GM23338 (cell line): ENCODE measurements around the gene SLC26A11. TPM values are rescaled to one million over a fixed set of nuclear protein-coding genes. Genes with fewer than 3 reads are reported as not detected.

Experiments
- ATAC-seq: fragments of 200-7000 bp; cut with Tn5 transposase; 3 replicates; pipeline ENCODE4 v1.9.1; 2020
- DNase-seq: peaks from one replicate; pipeline ENCODE4 v3.0.0-alpha.2; 2015; ENCODE audit warnings: low spot score
- H2AFZ ChIP-seq: fragments of 200-600 bp; sonication (generic); 2 replicates; pipeline ENCODE4 v1.8.0; 2016; ENCODE audit warnings: antibody characterized with exemption, mild to moderate bottlenecking, moderate library complexity
- H3F3A ChIP-seq: fragments of 200-600 bp; sonication (generic); replicated peaks from 2 replicates; pipeline ENCODE4 v1.8.0; 2017; ENCODE audit warnings: antibody characterized with exemption, mixed run types, low read depth
- H3K27ac ChIP-seq: fragments of 200-600 bp; sonication (generic); 2 replicates; pipeline ENCODE4 v1.6.1; 2016; ENCODE audit warnings: low read depth
- H3K27me3 ChIP-seq: fragments of 200-600 bp; sonication (generic); 2 replicates; pipeline ENCODE4 v1.8.0; 2016; ENCODE audit warnings: mild to moderate bottlenecking, mixed run types, moderate library complexity; ENCODE audit not compliant: insufficient read depth
- H3K36me3 ChIP-seq: fragments of 200-600 bp; sonication (generic); 2 replicates; pipeline ENCODE4 v1.8.0; 2016; ENCODE audit warnings: mild to moderate bottlenecking; ENCODE audit not compliant: insufficient read depth
- H3K4me1 ChIP-seq: fragments of 200-600 bp; sonication (generic); 2 replicates; pipeline ENCODE4 v1.8.0; 2016; ENCODE audit warnings: mild to moderate bottlenecking, moderate library complexity; ENCODE audit not compliant: insufficient read depth
- H3K4me2 ChIP-seq: fragments of 200-600 bp; sonication (generic); 2 replicates; pipeline ENCODE4 v1.7.1; 2017; ENCODE audit warnings: mixed run types
- H3K4me3 ChIP-seq: fragments of 200-600 bp; sonication (generic); 2 replicates; pipeline ENCODE4 v1.6.1; 2016; ENCODE audit warnings: mixed run types
- H3K79me2 ChIP-seq: fragments of 200-600 bp; sonication (generic); replicated peaks from 2 replicates; pipeline ENCODE4 v1.8.0; 2017; ENCODE audit warnings: mild to moderate bottlenecking; ENCODE audit not compliant: insufficient read depth
- H3K9me2 ChIP-seq: fragments of 200-600 bp; sonication (generic); 2 replicates; pipeline ENCODE4 v1.8.0; 2017; ENCODE audit not compliant: insufficient read depth
- H4K20me1 ChIP-seq: fragments of 200-600 bp; sonication (generic); replicated peaks from 2 replicates; pipeline ENCODE4 v1.8.0; 2017; ENCODE audit warnings: mild to moderate bottlenecking; ENCODE audit not compliant: insufficient read depth
- H3K27ac Mint-ChIP-seq: 2 replicates; pipeline ENCODE4 v1.8.0; 2020; ENCODE audit warnings: inconsistent platforms, mild to moderate bottlenecking, moderate library complexity, mixed read lengths
- H3K27me3 Mint-ChIP-seq: 3 replicates; pipeline ENCODE4 v1.8.0; 2022; ENCODE audit warnings: low read depth, mild to moderate bottlenecking, moderate library complexity, mixed read lengths, inconsistent platforms; ENCODE audit not compliant: insufficient read depth, poor library complexity
- H3K36me3 Mint-ChIP-seq: 3 replicates; pipeline ENCODE4 v1.8.0; 2021; ENCODE audit warnings: low read depth, mild to moderate bottlenecking, inconsistent platforms, moderate library complexity, mixed read lengths
- H3K4me1 Mint-ChIP-seq: 3 replicates; pipeline ENCODE4 v1.8.0; 2020; ENCODE audit warnings: mild to moderate bottlenecking, inconsistent platforms, mixed read lengths
- H3K4me3 Mint-ChIP-seq: 3 replicates; pipeline ENCODE4 v1.8.0; 2021; ENCODE audit warnings: moderate library complexity, mild to moderate bottlenecking, inconsistent platforms, mixed read lengths
- H3K9me3 Mint-ChIP-seq: 3 replicates; pipeline ENCODE4 v1.8.0; 2020; ENCODE audit warnings: moderate library complexity, mild to moderate bottlenecking, inconsistent platforms, mixed read lengths
- CREB1 ChIP-seq: fragments of 250-450 bp; sonication (Bioruptor Pico); IDR thresholded peaks from 2 replicates; pipeline ENCODE4 v1.5.0; 2020; ENCODE audit warnings: low read depth, mild to moderate bottlenecking, moderate library complexity
- EZH2 ChIP-seq: fragments of 200-600 bp; sonication (generic); IDR thresholded peaks from one replicate; pipeline ENCODE4 v1.8.0; 2017; ENCODE audit warnings: antibody characterized with exemption, mild to moderate bottlenecking, low read depth; ENCODE audit not compliant: unreplicated experiment
- EZH2phosphoT487 ChIP-seq: fragments of 200-600 bp; sonication (generic); IDR thresholded peaks from one replicate; pipeline ENCODE4 v1.8.1; 2018; ENCODE audit warnings: antibody characterized with exemption; ENCODE audit not compliant: unreplicated experiment
- JUNB ChIP-seq: IDR thresholded peaks from one replicate; pipeline ENCODE4 v1.6.1; 2016; ENCODE audit warnings: antibody characterized with exemption; ENCODE audit not compliant: unreplicated experiment
- NANOG ChIP-seq: IDR thresholded peaks from 2 replicates; pipeline ENCODE4 v1.6.1; 2016; ENCODE audit warnings: antibody characterized with exemption, borderline replicate concordance
- POLR2AphosphoS5 ChIP-seq: IDR thresholded peaks from 2 replicates; pipeline ENCODE4 v1.6.1; 2016; ENCODE audit warnings: antibody characterized with exemption, low read depth
- STAT1 ChIP-seq: IDR thresholded peaks from one replicate; pipeline ENCODE4 v1.6.1; 2016; ENCODE audit warnings: antibody characterized with exemption; ENCODE audit not compliant: unreplicated experiment
- ZNF114 ChIP-seq: fragments of 250-450 bp; sonication (Bioruptor Pico); IDR thresholded peaks from 2 replicates; pipeline ENCODE4 v1.5.0; 2020; ENCODE audit warnings: mild to moderate bottlenecking, moderate library complexity
- ZNF331 ChIP-seq: fragments of 250-450 bp; sonication (Bioruptor Pico); IDR thresholded peaks from 2 replicates; pipeline ENCODE4 v1.5.0; 2020; ENCODE audit warnings: low read depth, mild to moderate bottlenecking, moderate library complexity
- polyA plus RNA-seq: library from polyadenylated mRNA; unstranded; fragments of >200 nt; fragmentation: Nextera tagmentation; extraction: Ambion mirVana; gene quantifications from 2 replicates; pipeline ENCODE4 v1.2.1, GENCODE V29; 2016
- total RNA-seq: library from RNA; depleted of rRNA; stranded (reverse); fragments of >200 nt; shearing (Covaris generic); gene quantifications from 2 replicates; pipeline ENCODE4 v1.2.3, GENCODE V29; 2014
- TF ChIP-seq, protein P1 (sequence below): IDR thresholded peaks from one replicate; pipeline ENCODE4 v1.6.1; 2018; ENCODE audit warnings: antibody characterized with exemption; ENCODE audit not compliant: unreplicated experiment
- TF ChIP-seq, protein P2 (sequence below), 2 experiments: fragments of 200-600 bp in 1 of 2; sonication (generic) in 1 of 2; conservative IDR thresholded peaks; 2 replicates each; pipeline versions ENCODE4 v1.5.1 to v1.6.1; 2016 to 2017; ENCODE audit warnings: antibody characterized with exemption in 2 of 2, low read depth in 2 of 2, mild to moderate bottlenecking in 2 of 2, moderate library complexity in 1 of 2
- TF ChIP-seq, protein P3 (sequence below): fragments of 250-450 bp; sonication (Bioruptor Pico); IDR thresholded peaks from 2 replicates; pipeline ENCODE4 v1.5.0; 2020; ENCODE audit warnings: mild to moderate bottlenecking, moderate library complexity
- TF ChIP-seq, protein P4 (sequence below): IDR thresholded peaks from 2 replicates; pipeline ENCODE4 v1.6.1; 2016; ENCODE audit warnings: antibody characterized with exemption

Gene SLC26A11
- total and polyA plus RNA-seq, 2 experiments from 2014 or later: 10.9 to 23.0 TPM

DNA sequence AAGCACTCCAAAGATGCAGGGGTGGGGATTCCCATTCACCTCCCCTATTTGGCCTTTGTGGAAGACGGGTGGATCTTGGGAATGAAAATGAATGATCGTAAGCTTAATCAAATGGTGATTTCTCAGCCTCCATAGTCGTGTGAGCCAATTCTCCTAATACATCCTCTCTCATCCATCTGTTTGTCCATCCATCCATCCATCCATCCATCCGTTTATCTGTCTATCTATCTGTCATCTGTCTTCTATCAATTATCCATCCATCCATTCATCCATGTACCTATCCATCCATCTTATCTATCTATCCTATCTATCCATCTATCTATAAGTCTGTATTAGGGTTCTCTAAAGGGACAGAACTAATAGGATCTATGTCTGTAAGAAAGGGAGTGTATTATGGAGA, 48.2 kb downstream of the SLC26A11 start:
- Mint-ChIP-seq H3K27ac (no peak overlapping the region), H3K4me3 (no peak overlapping the region), H3K4me1 (peaks cover 18% of the 10 kb centered on the region)

More for the DNA sequence above, 48.2 kb downstream of the SLC26A11 start:
- H3K79me2 ChIP-seq: no peaks in the 10 kb centered on the region
- peaks cover 8% of the 10 kb centered on the region for H3F3A ChIP-seq
- no peaks in the 10 kb centered on the region for H3K9me2 ChIP-seq
- no peak overlapping the region for H3K4me2 ChIP-seq
- no peaks in the 10 kb centered on the region for H3K27me3 ChIP-seq
- TF ChIP-seq STAT1: no peak
- TF ChIP-seq, protein P1, sequence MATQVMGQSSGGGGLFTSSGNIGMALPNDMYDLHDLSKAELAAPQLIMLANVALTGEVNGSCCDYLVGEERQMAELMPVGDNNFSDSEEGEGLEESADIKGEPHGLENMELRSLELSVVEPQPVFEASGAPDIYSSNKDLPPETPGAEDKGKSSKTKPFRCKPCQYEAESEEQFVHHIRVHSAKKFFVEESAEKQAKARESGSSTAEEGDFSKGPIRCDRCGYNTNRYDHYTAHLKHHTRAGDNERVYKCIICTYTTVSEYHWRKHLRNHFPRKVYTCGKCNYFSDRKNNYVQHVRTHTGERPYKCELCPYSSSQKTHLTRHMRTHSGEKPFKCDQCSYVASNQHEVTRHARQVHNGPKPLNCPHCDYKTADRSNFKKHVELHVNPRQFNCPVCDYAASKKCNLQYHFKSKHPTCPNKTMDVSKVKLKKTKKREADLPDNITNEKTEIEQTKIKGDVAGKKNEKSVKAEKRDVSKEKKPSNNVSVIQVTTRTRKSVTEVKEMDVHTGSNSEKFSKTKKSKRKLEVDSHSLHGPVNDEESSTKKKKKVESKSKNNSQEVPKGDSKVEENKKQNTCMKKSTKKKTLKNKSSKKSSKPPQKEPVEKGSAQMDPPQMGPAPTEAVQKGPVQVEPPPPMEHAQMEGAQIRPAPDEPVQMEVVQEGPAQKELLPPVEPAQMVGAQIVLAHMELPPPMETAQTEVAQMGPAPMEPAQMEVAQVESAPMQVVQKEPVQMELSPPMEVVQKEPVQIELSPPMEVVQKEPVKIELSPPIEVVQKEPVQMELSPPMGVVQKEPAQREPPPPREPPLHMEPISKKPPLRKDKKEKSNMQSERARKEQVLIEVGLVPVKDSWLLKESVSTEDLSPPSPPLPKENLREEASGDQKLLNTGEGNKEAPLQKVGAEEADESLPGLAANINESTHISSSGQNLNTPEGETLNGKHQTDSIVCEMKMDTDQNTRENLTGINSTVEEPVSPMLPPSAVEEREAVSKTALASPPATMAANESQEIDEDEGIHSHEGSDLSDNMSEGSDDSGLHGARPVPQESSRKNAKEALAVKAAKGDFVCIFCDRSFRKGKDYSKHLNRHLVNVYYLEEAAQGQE: no peak
- no peak for TF ChIP-seq NANOG
- no peak for TF ChIP-seq EZH2phosphoT487
- TF ChIP-seq, protein P2, sequence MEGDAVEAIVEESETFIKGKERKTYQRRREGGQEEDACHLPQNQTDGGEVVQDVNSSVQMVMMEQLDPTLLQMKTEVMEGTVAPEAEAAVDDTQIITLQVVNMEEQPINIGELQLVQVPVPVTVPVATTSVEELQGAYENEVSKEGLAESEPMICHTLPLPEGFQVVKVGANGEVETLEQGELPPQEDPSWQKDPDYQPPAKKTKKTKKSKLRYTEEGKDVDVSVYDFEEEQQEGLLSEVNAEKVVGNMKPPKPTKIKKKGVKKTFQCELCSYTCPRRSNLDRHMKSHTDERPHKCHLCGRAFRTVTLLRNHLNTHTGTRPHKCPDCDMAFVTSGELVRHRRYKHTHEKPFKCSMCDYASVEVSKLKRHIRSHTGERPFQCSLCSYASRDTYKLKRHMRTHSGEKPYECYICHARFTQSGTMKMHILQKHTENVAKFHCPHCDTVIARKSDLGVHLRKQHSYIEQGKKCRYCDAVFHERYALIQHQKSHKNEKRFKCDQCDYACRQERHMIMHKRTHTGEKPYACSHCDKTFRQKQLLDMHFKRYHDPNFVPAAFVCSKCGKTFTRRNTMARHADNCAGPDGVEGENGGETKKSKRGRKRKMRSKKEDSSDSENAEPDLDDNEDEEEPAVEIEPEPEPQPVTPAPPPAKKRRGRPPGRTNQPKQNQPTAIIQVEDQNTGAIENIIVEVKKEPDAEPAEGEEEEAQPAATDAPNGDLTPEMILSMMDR (conservative IDR thresholded peaks at IDR 0.05; ENCODE audit: low read depth in 2 of 2): no peak
- TF ChIP-seq JUNB: no peak
- no peak for TF ChIP-seq ZNF114 (CRISPR knock-in tag)
- TF ChIP-seq, protein P3, sequence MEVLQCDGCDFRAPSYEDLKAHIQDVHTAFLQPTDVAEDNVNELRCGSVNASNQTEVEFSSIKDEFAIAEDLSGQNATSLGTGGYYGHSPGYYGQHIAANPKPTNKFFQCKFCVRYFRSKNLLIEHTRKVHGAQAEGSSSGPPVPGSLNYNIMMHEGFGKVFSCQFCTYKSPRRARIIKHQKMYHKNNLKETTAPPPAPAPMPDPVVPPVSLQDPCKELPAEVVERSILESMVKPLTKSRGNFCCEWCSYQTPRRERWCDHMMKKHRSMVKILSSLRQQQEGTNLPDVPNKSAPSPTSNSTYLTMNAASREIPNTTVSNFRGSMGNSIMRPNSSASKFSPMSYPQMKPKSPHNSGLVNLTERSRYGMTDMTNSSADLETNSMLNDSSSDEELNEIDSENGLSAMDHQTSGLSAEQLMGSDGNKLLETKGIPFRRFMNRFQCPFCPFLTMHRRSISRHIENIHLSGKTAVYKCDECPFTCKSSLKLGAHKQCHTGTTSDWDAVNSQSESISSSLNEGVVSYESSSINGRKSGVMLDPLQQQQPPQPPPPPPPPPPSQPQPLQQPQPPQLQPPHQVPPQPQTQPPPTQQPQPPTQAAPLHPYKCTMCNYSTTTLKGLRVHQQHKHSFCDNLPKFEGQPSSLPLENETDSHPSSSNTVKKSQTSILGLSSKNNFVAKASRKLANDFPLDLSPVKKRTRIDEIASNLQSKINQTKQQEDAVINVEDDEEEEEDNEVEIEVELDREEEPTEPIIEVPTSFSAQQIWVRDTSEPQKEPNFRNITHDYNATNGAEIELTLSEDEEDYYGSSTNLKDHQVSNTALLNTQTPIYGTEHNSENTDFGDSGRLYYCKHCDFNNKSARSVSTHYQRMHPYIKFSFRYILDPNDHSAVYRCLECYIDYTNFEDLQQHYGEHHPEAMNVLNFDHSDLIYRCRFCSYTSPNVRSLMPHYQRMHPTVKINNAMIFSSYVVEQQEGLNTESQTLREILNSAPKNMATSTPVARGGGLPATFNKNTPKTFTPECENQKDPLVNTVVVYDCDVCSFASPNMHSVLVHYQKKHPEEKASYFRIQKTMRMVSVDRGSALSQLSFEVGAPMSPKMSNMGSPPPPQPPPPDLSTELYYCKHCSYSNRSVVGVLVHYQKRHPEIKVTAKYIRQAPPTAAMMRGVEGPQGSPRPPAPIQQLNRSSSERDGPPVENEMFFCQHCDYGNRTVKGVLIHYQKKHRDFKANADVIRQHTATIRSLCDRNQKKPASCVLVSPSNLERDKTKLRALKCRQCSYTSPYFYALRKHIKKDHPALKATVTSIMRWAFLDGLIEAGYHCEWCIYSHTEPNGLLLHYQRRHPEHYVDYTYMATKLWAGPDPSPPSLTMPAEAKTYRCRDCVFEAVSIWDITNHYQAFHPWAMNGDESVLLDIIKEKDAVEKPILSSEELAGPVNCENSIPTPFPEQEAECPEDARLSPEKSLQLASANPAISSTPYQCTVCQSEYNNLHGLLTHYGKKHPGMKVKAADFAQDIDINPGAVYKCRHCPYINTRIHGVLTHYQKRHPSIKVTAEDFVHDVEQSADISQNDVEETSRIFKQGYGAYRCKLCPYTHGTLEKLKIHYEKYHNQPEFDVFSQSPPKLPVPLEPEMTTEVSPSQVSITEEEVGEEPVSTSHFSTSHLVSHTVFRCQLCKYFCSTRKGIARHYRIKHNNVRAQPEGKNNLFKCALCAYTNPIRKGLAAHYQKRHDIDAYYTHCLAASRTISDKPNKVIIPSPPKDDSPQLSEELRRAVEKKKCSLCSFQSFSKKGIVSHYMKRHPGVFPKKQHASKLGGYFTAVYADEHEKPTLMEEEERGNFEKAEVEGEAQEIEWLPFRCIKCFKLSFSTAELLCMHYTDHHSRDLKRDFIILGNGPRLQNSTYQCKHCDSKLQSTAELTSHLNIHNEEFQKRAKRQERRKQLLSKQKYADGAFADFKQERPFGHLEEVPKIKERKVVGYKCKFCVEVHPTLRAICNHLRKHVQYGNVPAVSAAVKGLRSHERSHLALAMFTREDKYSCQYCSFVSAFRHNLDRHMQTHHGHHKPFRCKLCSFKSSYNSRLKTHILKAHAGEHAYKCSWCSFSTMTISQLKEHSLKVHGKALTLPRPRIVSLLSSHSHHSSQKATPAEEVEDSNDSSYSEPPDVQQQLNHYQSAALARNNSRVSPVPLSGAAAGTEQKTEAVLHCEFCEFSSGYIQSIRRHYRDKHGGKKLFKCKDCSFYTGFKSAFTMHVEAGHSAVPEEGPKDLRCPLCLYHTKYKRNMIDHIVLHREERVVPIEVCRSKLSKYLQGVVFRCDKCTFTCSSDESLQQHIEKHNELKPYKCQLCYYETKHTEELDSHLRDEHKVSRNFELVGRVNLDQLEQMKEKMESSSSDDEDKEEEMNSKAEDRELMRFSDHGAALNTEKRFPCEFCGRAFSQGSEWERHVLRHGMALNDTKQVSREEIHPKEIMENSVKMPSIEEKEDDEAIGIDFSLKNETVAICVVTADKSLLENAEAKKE (CRISPR knock-in tag): no peak
- no peak for TF ChIP-seq POLR2AphosphoS5
- TF ChIP-seq EZH2: no peak
- TF ChIP-seq ZNF331 (CRISPR knock-in tag): no peak
- TF ChIP-seq, protein P4, sequence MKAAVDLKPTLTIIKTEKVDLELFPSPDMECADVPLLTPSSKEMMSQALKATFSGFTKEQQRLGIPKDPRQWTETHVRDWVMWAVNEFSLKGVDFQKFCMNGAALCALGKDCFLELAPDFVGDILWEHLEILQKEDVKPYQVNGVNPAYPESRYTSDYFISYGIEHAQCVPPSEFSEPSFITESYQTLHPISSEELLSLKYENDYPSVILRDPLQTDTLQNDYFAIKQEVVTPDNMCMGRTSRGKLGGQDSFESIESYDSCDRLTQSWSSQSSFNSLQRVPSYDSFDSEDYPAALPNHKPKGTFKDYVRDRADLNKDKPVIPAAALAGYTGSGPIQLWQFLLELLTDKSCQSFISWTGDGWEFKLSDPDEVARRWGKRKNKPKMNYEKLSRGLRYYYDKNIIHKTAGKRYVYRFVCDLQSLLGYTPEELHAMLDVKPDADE: no peak
- TF ChIP-seq CREB1 (CRISPR knock-in tag): no peak
- peaks cover 20% of the 10 kb centered on the region for H3K4me1 ChIP-seq
- H3K27ac ChIP-seq: no peak overlapping the region
- DNase-seq: no peak
- H3K4me3 ChIP-seq: no peak overlapping the region
- peaks cover 11% of the 10 kb centered on the region for H3K27me3 Mint-ChIP-seq
- H2AFZ ChIP-seq: no peak overlapping the region
- H3K36me3 Mint-ChIP-seq: peaks cover 32% of the 10 kb centered on the region
- H3K9me3 Mint-ChIP-seq: peaks cover 3% of the 10 kb centered on the region; the same call in 1 of the 3 replicates
- no peak for ATAC-seq
- H4K20me1 ChIP-seq: no peaks in the 10 kb centered on the region
- no peaks in the 10 kb centered on the region for H3K36me3 ChIP-seq
